HepG2 (cell line): ENCODE measurements around the gene PRKAR1B.

Source experiments
- JUND ChIP-seq: sonication (generic); formaldehyde crosslinking; IDR thresholded peaks from 2 replicates; pipeline ENCODE4 v1.8.0; 2022; ENCODE audit warnings: mild to moderate bottlenecking, missing genetic modification reagents
- POLR2A ChIP-seq, 2 experiments: IDR thresholded peaks; 2 replicates each; pipeline ENCODE4 v1.6.1; 2011; ENCODE audit warnings: low read depth in 2 of 2, low read length in 2 of 2, mild to moderate bottlenecking in 1 of 2, moderate library complexity in 1 of 2; ENCODE audit not compliant: insufficient read depth in 1 of 2
- RFX5 ChIP-seq: IDR thresholded peaks from 2 replicates; pipeline ENCODE4 v1.6.1; 2011; ENCODE audit warnings: low read depth, low read length, improper control_type of control experiment
- RFXAP ChIP-seq: sonication (generic); formaldehyde crosslinking; IDR thresholded peaks from 2 replicates; pipeline ENCODE4 v1.4.0; 2020; ENCODE audit warnings: missing genetic modification reagents, borderline replicate concordance
- SP4 ChIP-seq: sonication (generic); formaldehyde crosslinking; IDR thresholded peaks from 2 replicates; pipeline ENCODE4 v1.8.1; 2023; ENCODE audit warnings: mild to moderate bottlenecking, missing genetic modification reagents
- SPEN ChIP-seq: sonication (generic); formaldehyde crosslinking; IDR thresholded peaks from 2 replicates; pipeline ENCODE4 v1.5.1; 2020; ENCODE audit warnings: low read depth, mild to moderate bottlenecking, missing genetic modification reagents
- TF ChIP-seq, protein P1 (sequence below): sonication (generic); formaldehyde crosslinking; IDR thresholded peaks from 2 replicates; pipeline ENCODE4 v1.5.0; 2020; ENCODE audit warnings: mild to moderate bottlenecking, missing genetic modification reagents, moderate library complexity
- TF ChIP-seq, protein P2 (sequence below): sonication (generic); formaldehyde crosslinking; IDR thresholded peaks from 2 replicates; pipeline ENCODE4 v1.8.0; 2022; ENCODE audit warnings: mild to moderate bottlenecking, missing genetic modification reagents, moderate library complexity
- TF ChIP-seq, protein P3 (sequence below): sonication (generic); formaldehyde crosslinking; IDR thresholded peaks from 2 replicates; pipeline ENCODE4 v1.5.1; 2020; ENCODE audit warnings: missing genetic modification reagents, mild to moderate bottlenecking, borderline replicate concordance

DNA sequence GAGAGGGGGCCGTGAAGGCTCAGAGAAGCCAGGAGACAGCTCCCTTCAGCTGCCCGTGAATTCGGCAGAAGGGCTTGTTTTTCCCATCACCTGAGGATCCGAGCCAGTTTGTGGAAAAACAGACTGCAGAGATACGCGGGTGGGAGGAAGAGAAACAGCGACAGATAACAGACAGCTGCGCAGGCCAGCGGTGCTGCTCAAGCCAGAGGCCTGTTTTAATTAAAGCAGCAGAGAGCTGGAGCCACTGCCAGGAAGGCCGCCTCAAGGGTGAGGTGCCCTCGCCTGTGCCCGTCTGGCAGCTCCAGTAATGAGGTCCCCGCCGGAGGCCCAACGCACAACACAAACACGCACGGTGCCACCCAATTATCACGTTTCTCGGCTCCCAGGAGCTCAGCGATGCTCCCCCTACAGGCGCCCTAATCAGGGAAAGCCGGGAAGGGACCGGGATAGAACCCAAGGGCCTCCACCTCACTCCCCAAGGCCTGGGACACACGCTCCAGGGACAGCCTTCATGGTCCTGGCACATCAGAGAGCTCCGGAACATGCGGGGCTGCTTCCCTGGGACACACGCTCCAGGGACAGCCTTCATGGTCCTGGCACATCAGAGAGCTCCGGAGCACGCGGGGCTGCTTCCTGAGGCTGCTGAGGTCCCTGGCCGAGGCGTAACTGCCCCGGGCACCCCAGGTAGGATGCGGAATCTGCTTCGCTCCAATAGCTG, 61.2 kb downstream of the PRKAR1B start:
- no peak for TF ChIP-seq POLR2A (IDR thresholded peaks at IDR 0.05; ENCODE audit: insufficient read depth in 1 of 2, low read depth in 2 of 2, low read length in 2 of 2)
- TF ChIP-seq, protein P1, sequence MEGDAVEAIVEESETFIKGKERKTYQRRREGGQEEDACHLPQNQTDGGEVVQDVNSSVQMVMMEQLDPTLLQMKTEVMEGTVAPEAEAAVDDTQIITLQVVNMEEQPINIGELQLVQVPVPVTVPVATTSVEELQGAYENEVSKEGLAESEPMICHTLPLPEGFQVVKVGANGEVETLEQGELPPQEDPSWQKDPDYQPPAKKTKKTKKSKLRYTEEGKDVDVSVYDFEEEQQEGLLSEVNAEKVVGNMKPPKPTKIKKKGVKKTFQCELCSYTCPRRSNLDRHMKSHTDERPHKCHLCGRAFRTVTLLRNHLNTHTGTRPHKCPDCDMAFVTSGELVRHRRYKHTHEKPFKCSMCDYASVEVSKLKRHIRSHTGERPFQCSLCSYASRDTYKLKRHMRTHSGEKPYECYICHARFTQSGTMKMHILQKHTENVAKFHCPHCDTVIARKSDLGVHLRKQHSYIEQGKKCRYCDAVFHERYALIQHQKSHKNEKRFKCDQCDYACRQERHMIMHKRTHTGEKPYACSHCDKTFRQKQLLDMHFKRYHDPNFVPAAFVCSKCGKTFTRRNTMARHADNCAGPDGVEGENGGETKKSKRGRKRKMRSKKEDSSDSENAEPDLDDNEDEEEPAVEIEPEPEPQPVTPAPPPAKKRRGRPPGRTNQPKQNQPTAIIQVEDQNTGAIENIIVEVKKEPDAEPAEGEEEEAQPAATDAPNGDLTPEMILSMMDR (CRISPR knock-in tag): 0 out of 2 replicates have a peak, but pooled peaks have one; percentile 2
- TF ChIP-seq, protein P2, sequence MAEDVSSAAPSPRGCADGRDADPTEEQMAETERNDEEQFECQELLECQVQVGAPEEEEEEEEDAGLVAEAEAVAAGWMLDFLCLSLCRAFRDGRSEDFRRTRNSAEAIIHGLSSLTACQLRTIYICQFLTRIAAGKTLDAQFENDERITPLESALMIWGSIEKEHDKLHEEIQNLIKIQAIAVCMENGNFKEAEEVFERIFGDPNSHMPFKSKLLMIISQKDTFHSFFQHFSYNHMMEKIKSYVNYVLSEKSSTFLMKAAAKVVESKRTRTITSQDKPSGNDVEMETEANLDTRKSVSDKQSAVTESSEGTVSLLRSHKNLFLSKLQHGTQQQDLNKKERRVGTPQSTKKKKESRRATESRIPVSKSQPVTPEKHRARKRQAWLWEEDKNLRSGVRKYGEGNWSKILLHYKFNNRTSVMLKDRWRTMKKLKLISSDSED (CRISPR knock-in tag): no peak
- TF ChIP-seq, protein P3, sequence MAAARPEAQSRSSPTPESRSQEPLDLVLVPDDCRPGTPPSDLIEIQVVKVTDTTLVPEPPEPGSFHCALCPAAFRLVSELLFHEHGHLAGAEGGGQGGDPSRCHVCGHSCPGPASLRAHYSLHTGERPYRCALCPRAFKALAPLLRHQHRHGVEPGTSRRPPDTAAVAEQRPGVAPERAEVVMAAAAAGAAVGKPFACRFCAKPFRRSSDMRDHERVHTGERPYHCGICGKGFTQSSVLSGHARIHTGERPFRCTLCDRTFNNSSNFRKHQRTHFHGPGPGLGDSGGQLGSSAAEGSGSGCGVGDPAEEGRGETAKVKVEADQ (CRISPR knock-in tag): no peak
- no peak for TF ChIP-seq RFXAP (CRISPR knock-in tag)
- TF ChIP-seq RFX5: no peak
- TF ChIP-seq SP4 (CRISPR knock-in tag): no peak
- TF ChIP-seq JUND (CRISPR knock-in tag): no peak
- no peak for TF ChIP-seq SPEN (CRISPR knock-in tag)
